Head of caudate nucleus (tissue), 42 donors: ENCODE measurements around the gene CASTOR1.

Experiments used
- DNase-seq, 42 donors: peaks; one replicate each; pipeline versions ENCODE4 v3.0.0 to v3.0.0-alpha.2; 2020 to 2021; ENCODE audit warnings: mixed read lengths in 7 of 42
- intact Hi-C: fragments of 100-400 bp; cut with DNase I; formaldehyde crosslinking; loops from one replicate; pipeline ENCODE4 v1.15.0; 2022

CASTOR1 gene

GRCh38 chr22:30304495-30305244 is 15.4 kb upstream of the CASTOR1 start:
- peak in 7 of 42 donors; percentile 20 to 56 (median 31) for DNase-seq
- intact Hi-C loops, result no loop called here

- intact Hi-C loops, result no loop called here
- DNase-seq, result no peak
These were observed 13.5 kb upstream of the CASTOR1 start for GRCh38 chr22:30302810-30303138.

- DNase-seq, result peak in 15 of 42 donors; percentile 12 to 60 (median 40)
- intact Hi-C loops, result no loop called here
These were observed 12.9 kb upstream of the CASTOR1 start for GRCh38 chr22:30301995-30302809.

- intact Hi-C loops, result no loop called here
- DNase-seq, result no peak
These were observed 10.0 kb upstream of the CASTOR1 start for GRCh38 chr22:30299322-30299721.

GRCh38 chr22:30297991-30298701 is 8.8 kb upstream of the CASTOR1 start:
- no peak for DNase-seq
- intact Hi-C loops, result no loop called here

GRCh38 chr22:30297276-30297990 is 8.1 kb upstream of the CASTOR1 start:
- DNase-seq, result no peak
- intact Hi-C loops, result no loop called here

- intact Hi-C loops, result no loop called here
- no peak for DNase-seq
These were observed 7.5 kb upstream of the CASTOR1 start for GRCh38 chr22:30296833-30297232.

- intact Hi-C loops, result no loop called here
- DNase-seq, result no peak
These were observed 7.0 kb upstream of the CASTOR1 start for GRCh38 chr22:30296324-30296723.

GRCh38 chr22:30295576-30295975 is 6.3 kb upstream of the CASTOR1 start:
- no peak for DNase-seq
- intact Hi-C loops, result no loop called here

GRCh38 chr22:30294830-30295229 is 5.5 kb upstream of the CASTOR1 start:
- DNase-seq, result no peak
- intact Hi-C loops, result loop anchor here (5.0 kb wide), 1 partner anchor 47 kb away; no protein-coding TSS in a partner anchor

GRCh38 chr22:30294066-30294465 is 4.8 kb upstream of the CASTOR1 start:
- intact Hi-C loops, result loop anchor here (5.0 kb wide), 1 partner anchor 48 kb away; no protein-coding TSS in a partner anchor
- no peak for DNase-seq

GRCh38 chr22:30293026-30293425 is 3.7 kb upstream of the CASTOR1 start:
- intact Hi-C loops, result loop anchor here (5.0 kb wide), 1 partner anchor 49 kb away; no protein-coding TSS in a partner anchor
- no peak for DNase-seq

GRCh38 chr22:30292069-30292970 is 3.0 kb upstream of the CASTOR1 start:
- DNase-seq, result peak in 5 of 42 donors; percentile 24 to 46 (median 33)
- intact Hi-C loops, result loop anchor here (5.0 kb wide), 1 partner anchor 50 kb away; no protein-coding TSS in a partner anchor

GRCh38 chr22:30291058-30291892 is 2.0 kb upstream of the CASTOR1 start:
- intact Hi-C loops, result loop anchor here (5.0 kb wide), 1 partner anchor 51 kb away; no protein-coding TSS in a partner anchor
- DNase-seq, result peak; percentile 68 to 95 (median 84)

- no peak for DNase-seq
These were observed 1.2 kb upstream of the CASTOR1 start for GRCh38 chr22:30290342-30291057.

GRCh38 chr22:30289980-30290313 is 642 bp upstream of the CASTOR1 start:
- DNase-seq, result no peak
- intact Hi-C loops, result loop anchor here (5.0 kb wide), 1 partner anchor 52 kb away; no protein-coding TSS in a partner anchor

More at GRCh38 chr22:30290342-30291057, 1.2 kb upstream of the CASTOR1 start:
- intact Hi-C loops, result loop anchor here (5.0 kb wide), 1 partner anchor 52 kb away; no protein-coding TSS in a partner anchor
